ENCODE data around the gene ZSCAN23. TPM values are rescaled to one million over a fixed set of nuclear protein-coding genes. Genes with fewer than 3 reads are reported as not detected.
A peak's percentile ranks its signal among the peaks of the same experiment; 100 is the strongest.

Gene ZSCAN23
- total and polyA plus RNA-seq, 8 donors = 1.2 to 25.0 (median 20.9) TPM

DNA sequence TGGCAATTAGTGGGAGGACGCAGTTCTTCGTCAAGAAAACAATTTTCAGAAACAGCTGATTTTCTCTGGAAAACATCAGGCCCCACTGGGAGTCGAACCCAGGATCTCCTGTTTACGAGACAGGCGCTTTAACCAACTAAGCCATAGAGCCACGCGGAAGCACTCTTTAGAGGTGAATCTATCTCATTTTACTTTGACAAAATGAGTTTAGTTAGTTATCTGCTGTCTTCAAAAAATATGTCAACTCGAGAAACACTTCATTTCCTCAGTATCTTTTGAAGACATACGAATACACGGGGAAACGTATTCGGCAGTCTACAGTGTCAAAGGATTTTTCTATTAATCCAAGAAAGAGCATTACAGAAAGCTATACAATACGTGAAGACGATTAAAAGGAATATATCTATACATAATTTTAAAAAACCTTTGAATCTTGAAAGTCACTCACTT is 45.6 kb upstream of the ZSCAN23 start:
- TF ChIP-seq, protein P1, sequence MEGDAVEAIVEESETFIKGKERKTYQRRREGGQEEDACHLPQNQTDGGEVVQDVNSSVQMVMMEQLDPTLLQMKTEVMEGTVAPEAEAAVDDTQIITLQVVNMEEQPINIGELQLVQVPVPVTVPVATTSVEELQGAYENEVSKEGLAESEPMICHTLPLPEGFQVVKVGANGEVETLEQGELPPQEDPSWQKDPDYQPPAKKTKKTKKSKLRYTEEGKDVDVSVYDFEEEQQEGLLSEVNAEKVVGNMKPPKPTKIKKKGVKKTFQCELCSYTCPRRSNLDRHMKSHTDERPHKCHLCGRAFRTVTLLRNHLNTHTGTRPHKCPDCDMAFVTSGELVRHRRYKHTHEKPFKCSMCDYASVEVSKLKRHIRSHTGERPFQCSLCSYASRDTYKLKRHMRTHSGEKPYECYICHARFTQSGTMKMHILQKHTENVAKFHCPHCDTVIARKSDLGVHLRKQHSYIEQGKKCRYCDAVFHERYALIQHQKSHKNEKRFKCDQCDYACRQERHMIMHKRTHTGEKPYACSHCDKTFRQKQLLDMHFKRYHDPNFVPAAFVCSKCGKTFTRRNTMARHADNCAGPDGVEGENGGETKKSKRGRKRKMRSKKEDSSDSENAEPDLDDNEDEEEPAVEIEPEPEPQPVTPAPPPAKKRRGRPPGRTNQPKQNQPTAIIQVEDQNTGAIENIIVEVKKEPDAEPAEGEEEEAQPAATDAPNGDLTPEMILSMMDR (IDR thresholded peaks at IDR 0.05) = no peak
- H3K9me3 ChIP-seq = no peaks in the 10 kb centered on the region
- peak overlapping the region; percentile 65 to 72 for H3K27ac ChIP-seq
- DNase-seq (peak in 2 of 4 donors; percentile 58 to 61), ATAC-seq (no peak)
- intact Hi-C loops (cut with DNase I) = no loop called here
- peak overlapping the region; percentile 25 to 31 for H3K4me3 ChIP-seq
- peaks cover 0 to 60% of the 10 kb centered on the region in 2 donors for H3K27me3 ChIP-seq
- H3K36me3 ChIP-seq = no peaks in the 10 kb centered on the region
- H3K4me1 ChIP-seq = no peaks in the 10 kb centered on the region

- Histone ChIP-seq H3K4me3 (no peak overlapping the region), H3K36me3 (no peaks in the 10 kb centered on the region), H3K9me3 (no peaks in the 10 kb centered on the region), H3K27me3 (peaks cover 0 to 59% of the 10 kb centered on the region in 2 donors), H3K4me1 (no peaks in the 10 kb centered on the region), H3K27ac (no peak overlapping the region)
- DNase-seq (no peak), ATAC-seq (no peak)
- intact Hi-C loops (cut with DNase I) = no loop called here
- TF ChIP-seq, protein P1 (IDR thresholded peaks at IDR 0.05) = no peak
These were observed 43.9 kb upstream of the ZSCAN23 start for GRCh38 chr6:28486988-28487742.

DNA sequence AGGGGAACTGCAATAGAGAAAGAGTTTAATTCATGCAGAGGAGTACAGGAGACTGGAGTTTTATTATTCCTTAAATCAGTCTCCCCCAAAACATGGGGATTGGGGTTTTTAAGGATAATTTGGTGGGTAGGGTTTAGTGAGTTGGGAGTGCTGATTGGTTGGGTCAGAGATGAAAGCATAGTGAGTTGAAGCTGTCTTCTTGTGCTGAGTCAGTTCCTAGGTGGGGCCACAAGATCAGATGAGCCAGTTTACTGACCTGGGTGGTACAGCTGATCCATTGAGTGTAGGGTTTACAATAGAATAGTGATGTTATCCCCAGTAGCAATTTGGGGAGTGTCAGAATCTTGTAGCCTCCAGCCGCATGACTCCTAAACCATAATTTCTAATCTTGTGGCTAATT is 43.2 kb upstream of the ZSCAN23 start:
- H3K27me3 ChIP-seq = peaks cover 0 to 59% of the 10 kb centered on the region in 2 donors
- no peaks in the 10 kb centered on the region for H3K9me3 ChIP-seq
- H3K4me1 ChIP-seq = no peaks in the 10 kb centered on the region
- ATAC-seq (no peak), DNase-seq (no peak)
- intact Hi-C loops (cut with DNase I) = no loop called here
- H3K4me3 ChIP-seq = no peak overlapping the region
- TF ChIP-seq, protein P1 (IDR thresholded peaks at IDR 0.05) = no peak
- H3K27ac ChIP-seq = no peak overlapping the region
- no peaks in the 10 kb centered on the region for H3K36me3 ChIP-seq

DNA sequence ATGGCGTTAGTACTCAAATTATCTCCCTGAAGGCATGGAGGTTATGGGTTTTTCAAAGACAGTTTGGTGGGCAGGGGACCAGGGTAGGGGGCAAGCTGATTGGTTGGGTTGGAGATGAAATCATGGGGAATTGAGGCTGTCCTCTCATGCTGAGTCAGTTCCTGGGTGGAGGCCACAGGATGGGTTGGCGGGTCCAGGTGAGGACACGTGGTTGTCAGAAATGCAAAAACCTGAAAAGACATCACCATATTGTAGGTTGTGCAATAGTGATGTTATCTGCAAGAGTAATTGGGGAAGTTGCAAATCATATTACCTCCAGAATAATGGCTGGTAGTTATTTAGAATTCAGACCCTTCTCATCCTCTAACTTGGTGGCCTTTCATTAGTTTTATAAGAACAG is 42.2 kb upstream of the ZSCAN23 start:
- intact Hi-C loops (cut with DNase I) = no loop called here
- no peak for DNase-seq
- ATAC-seq = no peak
- no peak overlapping the region for H3K4me3 ChIP-seq
- no peaks in the 10 kb centered on the region for H3K9me3 ChIP-seq
- TF ChIP-seq, protein P1 (IDR thresholded peaks at IDR 0.05) = no peak
- no peaks in the 10 kb centered on the region for H3K4me1 ChIP-seq
- no peaks in the 10 kb centered on the region for H3K36me3 ChIP-seq
- no peak overlapping the region for H3K27ac ChIP-seq
- peaks cover 0 to 58% of the 10 kb centered on the region in 2 donors for H3K27me3 ChIP-seq

- ATAC-seq = no peak
- intact Hi-C loops (cut with DNase I) = no loop called here
- Histone ChIP-seq H3K27ac (no peak overlapping the region), H3K36me3 (no peaks in the 10 kb centered on the region), H3K4me1 (no peaks in the 10 kb centered on the region), H3K4me3 (no peak overlapping the region), H3K27me3 (peaks cover 23 to 71% of the 10 kb centered on the region in 2 donors), H3K9me3 (no peaks in the 10 kb centered on the region)
- no peak for DNase-seq
- TF ChIP-seq, protein P1 (IDR thresholded peaks at IDR 0.05) = no peak
These were observed 37.1 kb upstream of the ZSCAN23 start for GRCh38 chr6:28480253-28480932.

Measured in left lung (tissue), 10 donors.